ENCODE measurements around the gene CDH13. TPM values are rescaled to one million over a fixed set of nuclear protein-coding genes. Genes with fewer than 3 reads are reported as not detected.

Gene CDH13
- total RNA-seq, 1 donor from 2014 or later, result 161 TPM

- H3K36me3 ChIP-seq, result no peaks in the 10 kb centered on the region
- DNase-seq, result no peak
- TF ChIP-seq CTCF (IDR thresholded peaks at IDR 0.05; ENCODE audit: borderline replicate concordance), result no peak
- H3K9me3 ChIP-seq (replicated peaks), result no peaks in the 10 kb centered on the region
- peaks cover 12% of the 10 kb centered on the region for H3K4me1 ChIP-seq
- H3K4me3 ChIP-seq, result no peak overlapping the region
- no peak overlapping the region for H3K27ac ChIP-seq (replicated peaks)
- intact Hi-C loops (cut with micrococcal nuclease), result no loop called here
- no peaks in the 10 kb centered on the region for H3K27me3 ChIP-seq (ENCODE audit: low read depth)
Observed at GRCh38 chr16:83029467-83029866, 402.7 kb downstream of the CDH13 start.

- DNase-seq, result no peak
- no peaks in the 10 kb centered on the region for H3K36me3 ChIP-seq
- TF ChIP-seq CTCF (IDR thresholded peaks at IDR 0.05; ENCODE audit: borderline replicate concordance), result no peak
- H3K4me1 ChIP-seq, result peaks cover 16% of the 10 kb centered on the region
- intact Hi-C loops (cut with micrococcal nuclease), result no loop called here
- no peaks in the 10 kb centered on the region for H3K27me3 ChIP-seq (ENCODE audit: low read depth)
- no peak overlapping the region for H3K27ac ChIP-seq (replicated peaks)
- H3K4me3 ChIP-seq, result no peak overlapping the region
- no peaks in the 10 kb centered on the region for H3K9me3 ChIP-seq (replicated peaks)
Observed at GRCh38 chr16:83031524-83031923, 404.8 kb downstream of the CDH13 start.

- intact Hi-C loops (cut with micrococcal nuclease), result no loop called here
- Histone ChIP-seq H3K4me1 (peaks cover 9% of the 10 kb centered on the region), H3K36me3 (no peaks in the 10 kb centered on the region), H3K4me3 (no peak overlapping the region), H3K9me3 (replicated peaks) (no peaks in the 10 kb centered on the region), H3K27ac (replicated peaks) (no peak overlapping the region), H3K27me3 (ENCODE audit: low read depth) (no peaks in the 10 kb centered on the region)
- no peak for DNase-seq
- TF ChIP-seq CTCF (IDR thresholded peaks at IDR 0.05; ENCODE audit: borderline replicate concordance), result no peak
Observed at GRCh38 chr16:83037102-83037501, 410.3 kb downstream of the CDH13 start.

GRCh38 chr16:83037884-83038283, 411.1 kb downstream of the CDH13 start:
- intact Hi-C loops (cut with micrococcal nuclease), result no loop called here
- DNase-seq, result no peak
- H3K27me3 ChIP-seq (ENCODE audit: low read depth), result no peaks in the 10 kb centered on the region
- H3K9me3 ChIP-seq (replicated peaks), result no peaks in the 10 kb centered on the region
- TF ChIP-seq CTCF (IDR thresholded peaks at IDR 0.05; ENCODE audit: borderline replicate concordance), result no peak
- H3K4me3 ChIP-seq, result no peak overlapping the region
- H3K27ac ChIP-seq (replicated peaks), result no peak overlapping the region
- H3K36me3 ChIP-seq, result no peaks in the 10 kb centered on the region
- peaks cover 9% of the 10 kb centered on the region for H3K4me1 ChIP-seq

- H3K4me3 ChIP-seq, result no peak overlapping the region
- H3K36me3 ChIP-seq, result no peaks in the 10 kb centered on the region
- no peaks in the 10 kb centered on the region for H3K9me3 ChIP-seq (replicated peaks)
- H3K4me1 ChIP-seq, result peaks cover 9% of the 10 kb centered on the region
- H3K27ac ChIP-seq (replicated peaks), result no peak overlapping the region
- H3K27me3 ChIP-seq (ENCODE audit: low read depth), result no peaks in the 10 kb centered on the region
- no peak for TF ChIP-seq CTCF (IDR thresholded peaks at IDR 0.05; ENCODE audit: borderline replicate concordance)
- intact Hi-C loops (cut with micrococcal nuclease), result no loop called here
- DNase-seq, result no peak
Observed at GRCh38 chr16:83040174-83040573, 413.4 kb downstream of the CDH13 start.

- no peaks in the 10 kb centered on the region for H3K9me3 ChIP-seq (replicated peaks)
- TF ChIP-seq CTCF (IDR thresholded peaks at IDR 0.05; ENCODE audit: borderline replicate concordance), result no peak
- H3K36me3 ChIP-seq, result no peaks in the 10 kb centered on the region
- H3K27ac ChIP-seq (replicated peaks), result no peak overlapping the region
- intact Hi-C loops (cut with micrococcal nuclease), result no loop called here
- H3K4me3 ChIP-seq, result no peak overlapping the region
- DNase-seq, result no peak
- peaks cover 11% of the 10 kb centered on the region for H3K4me1 ChIP-seq
- H3K27me3 ChIP-seq (ENCODE audit: low read depth), result no peaks in the 10 kb centered on the region
Observed at GRCh38 chr16:83044589-83044988, 417.8 kb downstream of the CDH13 start.

All from left ventricle myocardium inferior (tissue), 1 donor.